GM23338 (cell line): Measurements from ENCODE around the gene DDX27. TPM values are rescaled to one million over a fixed set of nuclear protein-coding genes. Genes with fewer than 3 reads are reported as not detected.

Experiments used
- ATAC-seq: fragments of 200-7000 bp; cut with Tn5 transposase; 3 replicates; pipeline ENCODE4 v1.9.1; 2020
- DNase-seq: peaks from one replicate; pipeline ENCODE4 v3.0.0-alpha.2; 2015; ENCODE audit warnings: low spot score
- H2AFZ ChIP-seq: fragments of 200-600 bp; sonication (generic); 2 replicates; pipeline ENCODE4 v1.8.0; 2016; ENCODE audit warnings: antibody characterized with exemption, mild to moderate bottlenecking, moderate library complexity
- H3F3A ChIP-seq: fragments of 200-600 bp; sonication (generic); replicated peaks from 2 replicates; pipeline ENCODE4 v1.8.0; 2017; ENCODE audit warnings: antibody characterized with exemption, mixed run types, low read depth
- H3K27ac ChIP-seq: fragments of 200-600 bp; sonication (generic); 2 replicates; pipeline ENCODE4 v1.6.1; 2016; ENCODE audit warnings: low read depth
- H3K27me3 ChIP-seq: fragments of 200-600 bp; sonication (generic); 2 replicates; pipeline ENCODE4 v1.8.0; 2016; ENCODE audit warnings: mild to moderate bottlenecking, mixed run types, moderate library complexity; ENCODE audit not compliant: insufficient read depth
- H3K36me3 ChIP-seq: fragments of 200-600 bp; sonication (generic); 2 replicates; pipeline ENCODE4 v1.8.0; 2016; ENCODE audit warnings: mild to moderate bottlenecking; ENCODE audit not compliant: insufficient read depth
- H3K4me1 ChIP-seq: fragments of 200-600 bp; sonication (generic); 2 replicates; pipeline ENCODE4 v1.8.0; 2016; ENCODE audit warnings: mild to moderate bottlenecking, moderate library complexity; ENCODE audit not compliant: insufficient read depth
- H3K4me2 ChIP-seq: fragments of 200-600 bp; sonication (generic); 2 replicates; pipeline ENCODE4 v1.7.1; 2017; ENCODE audit warnings: mixed run types
- H3K4me3 ChIP-seq: fragments of 200-600 bp; sonication (generic); 2 replicates; pipeline ENCODE4 v1.6.1; 2016; ENCODE audit warnings: mixed run types
- H3K79me2 ChIP-seq: fragments of 200-600 bp; sonication (generic); replicated peaks from 2 replicates; pipeline ENCODE4 v1.8.0; 2017; ENCODE audit warnings: mild to moderate bottlenecking; ENCODE audit not compliant: insufficient read depth
- H3K9me2 ChIP-seq: fragments of 200-600 bp; sonication (generic); 2 replicates; pipeline ENCODE4 v1.8.0; 2017; ENCODE audit not compliant: insufficient read depth
- H4K20me1 ChIP-seq: fragments of 200-600 bp; sonication (generic); replicated peaks from 2 replicates; pipeline ENCODE4 v1.8.0; 2017; ENCODE audit warnings: mild to moderate bottlenecking; ENCODE audit not compliant: insufficient read depth
- H3K27ac Mint-ChIP-seq: 2 replicates; pipeline ENCODE4 v1.8.0; 2020; ENCODE audit warnings: inconsistent platforms, mild to moderate bottlenecking, moderate library complexity, mixed read lengths
- H3K27me3 Mint-ChIP-seq: 3 replicates; pipeline ENCODE4 v1.8.0; 2022; ENCODE audit warnings: low read depth, mild to moderate bottlenecking, moderate library complexity, mixed read lengths, inconsistent platforms; ENCODE audit not compliant: insufficient read depth, poor library complexity
- H3K36me3 Mint-ChIP-seq: 3 replicates; pipeline ENCODE4 v1.8.0; 2021; ENCODE audit warnings: low read depth, mild to moderate bottlenecking, inconsistent platforms, moderate library complexity, mixed read lengths
- H3K4me1 Mint-ChIP-seq: 3 replicates; pipeline ENCODE4 v1.8.0; 2020; ENCODE audit warnings: mild to moderate bottlenecking, inconsistent platforms, mixed read lengths
- H3K4me3 Mint-ChIP-seq: 3 replicates; pipeline ENCODE4 v1.8.0; 2021; ENCODE audit warnings: moderate library complexity, mild to moderate bottlenecking, inconsistent platforms, mixed read lengths
- H3K9me3 Mint-ChIP-seq: 3 replicates; pipeline ENCODE4 v1.8.0; 2020; ENCODE audit warnings: moderate library complexity, mild to moderate bottlenecking, inconsistent platforms, mixed read lengths
- CREB1 ChIP-seq: fragments of 250-450 bp; sonication (Bioruptor Pico); IDR thresholded peaks from 2 replicates; pipeline ENCODE4 v1.5.0; 2020; ENCODE audit warnings: low read depth, mild to moderate bottlenecking, moderate library complexity
- EZH2 ChIP-seq: fragments of 200-600 bp; sonication (generic); IDR thresholded peaks from one replicate; pipeline ENCODE4 v1.8.0; 2017; ENCODE audit warnings: antibody characterized with exemption, mild to moderate bottlenecking, low read depth; ENCODE audit not compliant: unreplicated experiment
- JUNB ChIP-seq: IDR thresholded peaks from one replicate; pipeline ENCODE4 v1.6.1; 2016; ENCODE audit warnings: antibody characterized with exemption; ENCODE audit not compliant: unreplicated experiment
- NANOG ChIP-seq: IDR thresholded peaks from 2 replicates; pipeline ENCODE4 v1.6.1; 2016; ENCODE audit warnings: antibody characterized with exemption, borderline replicate concordance
- POLR2AphosphoS5 ChIP-seq: IDR thresholded peaks from 2 replicates; pipeline ENCODE4 v1.6.1; 2016; ENCODE audit warnings: antibody characterized with exemption, low read depth
- STAT1 ChIP-seq: IDR thresholded peaks from one replicate; pipeline ENCODE4 v1.6.1; 2016; ENCODE audit warnings: antibody characterized with exemption; ENCODE audit not compliant: unreplicated experiment
- ZNF331 ChIP-seq: fragments of 250-450 bp; sonication (Bioruptor Pico); IDR thresholded peaks from 2 replicates; pipeline ENCODE4 v1.5.0; 2020; ENCODE audit warnings: low read depth, mild to moderate bottlenecking, moderate library complexity
- polyA plus RNA-seq: library from polyadenylated mRNA; unstranded; fragments of >200 nt; fragmentation: Nextera tagmentation; extraction: Ambion mirVana; gene quantifications from 2 replicates; pipeline ENCODE4 v1.2.1, GENCODE V29; 2016
- total RNA-seq: library from RNA; depleted of rRNA; stranded (reverse); fragments of >200 nt; shearing (Covaris generic); gene quantifications from 2 replicates; pipeline ENCODE4 v1.2.3, GENCODE V29; 2014
- TF ChIP-seq, protein P1 (sequence below): IDR thresholded peaks from 2 replicates; pipeline ENCODE4 v1.6.1; 2016; ENCODE audit warnings: antibody characterized with exemption
- TF ChIP-seq, protein P2 (sequence below), 2 experiments: fragments of 200-600 bp in 1 of 2; sonication (generic) in 1 of 2; conservative IDR thresholded peaks; 2 replicates each; pipeline versions ENCODE4 v1.5.1 to v1.6.1; 2016 to 2017; ENCODE audit warnings: antibody characterized with exemption in 2 of 2, low read depth in 2 of 2, mild to moderate bottlenecking in 2 of 2, moderate library complexity in 1 of 2
- TF ChIP-seq, protein P3 (sequence below): fragments of 250-450 bp; sonication (Bioruptor Pico); IDR thresholded peaks from 2 replicates; pipeline ENCODE4 v1.5.0; 2020; ENCODE audit warnings: mild to moderate bottlenecking, moderate library complexity

Gene DDX27
- total and polyA plus RNA-seq, 2 experiments from 2014 or later = 53.3 to 81.3 TPM

DNA sequence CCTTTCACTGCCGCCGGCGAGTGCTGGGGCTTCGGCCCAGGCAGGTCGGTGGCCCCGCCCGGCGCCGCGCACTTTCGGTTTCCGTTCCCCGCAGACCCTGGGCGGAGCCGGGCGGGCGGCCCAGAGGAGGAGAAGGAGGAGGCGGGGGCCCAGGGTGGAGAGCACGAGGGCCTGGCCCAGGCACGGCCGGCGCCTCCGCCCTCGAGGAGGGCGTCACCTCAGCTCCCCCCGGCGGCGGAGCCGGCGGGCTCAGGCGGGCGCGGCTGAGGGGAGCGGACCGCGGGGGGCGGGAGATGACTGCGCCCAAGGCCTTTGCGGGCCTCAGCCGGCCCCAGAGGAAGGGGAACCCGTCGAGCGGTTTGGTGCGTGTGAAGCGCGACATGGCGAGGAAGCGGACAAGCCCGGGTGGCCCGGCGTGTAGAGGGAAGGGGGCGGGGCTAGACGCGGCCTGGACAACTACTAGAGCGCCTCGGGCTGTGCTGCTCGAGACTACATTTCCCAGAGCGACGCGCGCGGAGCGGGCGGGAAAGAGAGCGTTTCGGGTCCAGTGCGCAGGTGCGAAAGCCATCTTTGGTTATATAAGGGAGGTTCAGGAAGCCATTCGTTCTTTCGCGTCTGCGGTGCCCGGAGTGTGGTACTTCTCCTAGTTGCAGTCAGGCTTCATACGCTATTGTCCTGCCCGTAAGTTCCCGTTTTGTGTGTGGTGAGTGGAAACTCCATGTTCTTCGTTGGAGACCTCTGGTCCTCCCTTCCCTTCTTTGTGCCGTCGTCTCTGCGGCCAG is 59.0 kb downstream of the DDX27 start, which contains the start of gene ZNFX1:
TSS of gene ZNFX1 (minus strand) at position 22 of the 782 bp plus-strand sequence. CDS start 2,218 bp downstream, outside the sequence.
- Histone ChIP-seq H3F3A (peaks cover 53% of the 10 kb centered on the region), H2AFZ (peak within 1 kb of the TSS; percentile 82; the same call in 1 of the 2 replicates), H3K4me3 (peak within 1 kb of the TSS; percentile 100), H3K36me3 (peaks cover 59% of the 10 kb centered on the region), H3K79me2 (peaks cover 75% of the 10 kb centered on the region), H3K4me2 (peak within 1 kb of the TSS; percentile 85), H3K4me1 (peaks cover 24% of the 10 kb centered on the region), H3K27ac (peak within 1 kb of the TSS; percentile 94), H3K27me3 (no peaks in the 10 kb centered on the region), H4K20me1 (peaks cover 42% of the 10 kb centered on the region), H3K9me2 (0 out of 2 replicates have a peak, but pooled peaks cover 4% of the 10 kb centered on the region)
- H3K27ac Mint-ChIP-seq = peak within 1 kb of the TSS; percentile 99
- peak within 1 kb of the TSS; percentile 100 for H3K4me3 Mint-ChIP-seq
- peak; percentile 85 for ATAC-seq
- TF ChIP-seq POLR2AphosphoS5 (peak; percentile 100), NANOG (no peak), CREB1 (peak; percentile 57)
- TF ChIP-seq, protein P1, sequence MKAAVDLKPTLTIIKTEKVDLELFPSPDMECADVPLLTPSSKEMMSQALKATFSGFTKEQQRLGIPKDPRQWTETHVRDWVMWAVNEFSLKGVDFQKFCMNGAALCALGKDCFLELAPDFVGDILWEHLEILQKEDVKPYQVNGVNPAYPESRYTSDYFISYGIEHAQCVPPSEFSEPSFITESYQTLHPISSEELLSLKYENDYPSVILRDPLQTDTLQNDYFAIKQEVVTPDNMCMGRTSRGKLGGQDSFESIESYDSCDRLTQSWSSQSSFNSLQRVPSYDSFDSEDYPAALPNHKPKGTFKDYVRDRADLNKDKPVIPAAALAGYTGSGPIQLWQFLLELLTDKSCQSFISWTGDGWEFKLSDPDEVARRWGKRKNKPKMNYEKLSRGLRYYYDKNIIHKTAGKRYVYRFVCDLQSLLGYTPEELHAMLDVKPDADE = peak; percentile 84
- peaks cover 54% of the 10 kb centered on the region for H3K9me3 Mint-ChIP-seq
- DNase-seq = peak; percentile 99
- peaks cover 78% of the 10 kb centered on the region for H3K36me3 Mint-ChIP-seq
- peaks cover 50% of the 10 kb centered on the region for H3K27me3 Mint-ChIP-seq
- peaks cover 36% of the 10 kb centered on the region for H3K4me1 Mint-ChIP-seq

DNA sequence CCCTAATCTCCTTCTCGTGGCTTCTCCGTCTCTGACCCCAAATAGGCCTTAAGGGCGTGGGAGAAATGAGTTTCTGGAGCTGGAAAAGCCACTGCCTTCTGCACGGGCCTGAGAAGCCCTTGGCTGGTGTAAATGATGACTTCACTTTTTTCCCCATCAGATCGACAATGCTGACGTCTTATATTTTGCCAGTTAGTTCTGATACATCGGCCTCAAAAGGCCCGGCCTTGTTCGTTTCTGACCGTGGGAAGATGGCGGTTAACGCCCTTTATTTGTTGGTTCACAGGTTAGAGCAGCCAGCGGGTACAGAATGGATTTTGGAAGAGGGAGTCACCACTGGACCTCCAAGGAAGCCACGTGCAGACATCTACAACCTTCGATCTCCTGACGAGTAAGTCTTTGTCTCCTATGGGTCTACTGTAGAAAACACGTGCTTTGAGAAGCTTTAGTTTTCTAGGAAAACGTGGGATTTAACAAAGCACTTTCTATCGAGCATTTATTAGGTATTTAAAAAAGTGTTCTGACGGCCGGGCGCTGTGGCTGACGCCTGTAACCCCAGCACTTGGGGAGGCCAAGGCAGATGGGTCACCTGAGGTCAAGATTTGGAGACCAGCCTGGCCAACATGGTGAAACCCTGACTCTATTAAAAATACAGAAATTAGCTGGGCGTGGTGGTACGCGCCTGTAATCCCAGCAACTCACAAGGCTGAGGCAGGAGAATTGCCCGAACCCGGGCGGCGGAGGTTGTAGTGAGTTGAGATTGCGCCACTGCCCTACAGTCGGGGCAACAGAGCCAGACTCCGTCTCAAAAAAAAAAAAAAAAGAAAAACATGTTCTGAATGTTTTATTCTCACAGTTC is 59.8 kb downstream of the DDX27 start:
- peaks cover 50% of the 10 kb centered on the region for H4K20me1 ChIP-seq

More for the DNA sequence above, 59.8 kb downstream of the DDX27 start:
- Histone ChIP-seq H3K4me3 (peak overlapping the region; percentile 100), H3K27me3 (no peaks in the 10 kb centered on the region), H3K27ac (peak overlapping the region; percentile 93), H3K9me2 (0 out of 2 replicates have a peak, but pooled peaks cover 4% of the 10 kb centered on the region), H2AFZ (no peak overlapping the region), H3K79me2 (peaks cover 78% of the 10 kb centered on the region), H3K36me3 (peaks cover 63% of the 10 kb centered on the region), H3K4me2 (peak overlapping the region; percentile 85), H3F3A (peaks cover 61% of the 10 kb centered on the region), H3K4me1 (peaks cover 29% of the 10 kb centered on the region)
- H3K4me1 Mint-ChIP-seq = peaks cover 44% of the 10 kb centered on the region
- ATAC-seq = no peak
- TF ChIP-seq ZNF331 (CRISPR knock-in tag) = no peak
- TF ChIP-seq POLR2AphosphoS5 = no peak
- no peak for TF ChIP-seq STAT1
- no peak for TF ChIP-seq JUNB
- TF ChIP-seq, protein P2, sequence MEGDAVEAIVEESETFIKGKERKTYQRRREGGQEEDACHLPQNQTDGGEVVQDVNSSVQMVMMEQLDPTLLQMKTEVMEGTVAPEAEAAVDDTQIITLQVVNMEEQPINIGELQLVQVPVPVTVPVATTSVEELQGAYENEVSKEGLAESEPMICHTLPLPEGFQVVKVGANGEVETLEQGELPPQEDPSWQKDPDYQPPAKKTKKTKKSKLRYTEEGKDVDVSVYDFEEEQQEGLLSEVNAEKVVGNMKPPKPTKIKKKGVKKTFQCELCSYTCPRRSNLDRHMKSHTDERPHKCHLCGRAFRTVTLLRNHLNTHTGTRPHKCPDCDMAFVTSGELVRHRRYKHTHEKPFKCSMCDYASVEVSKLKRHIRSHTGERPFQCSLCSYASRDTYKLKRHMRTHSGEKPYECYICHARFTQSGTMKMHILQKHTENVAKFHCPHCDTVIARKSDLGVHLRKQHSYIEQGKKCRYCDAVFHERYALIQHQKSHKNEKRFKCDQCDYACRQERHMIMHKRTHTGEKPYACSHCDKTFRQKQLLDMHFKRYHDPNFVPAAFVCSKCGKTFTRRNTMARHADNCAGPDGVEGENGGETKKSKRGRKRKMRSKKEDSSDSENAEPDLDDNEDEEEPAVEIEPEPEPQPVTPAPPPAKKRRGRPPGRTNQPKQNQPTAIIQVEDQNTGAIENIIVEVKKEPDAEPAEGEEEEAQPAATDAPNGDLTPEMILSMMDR (conservative IDR thresholded peaks at IDR 0.05; ENCODE audit: low read depth in 2 of 2) = no peak
- TF ChIP-seq, protein P3, sequence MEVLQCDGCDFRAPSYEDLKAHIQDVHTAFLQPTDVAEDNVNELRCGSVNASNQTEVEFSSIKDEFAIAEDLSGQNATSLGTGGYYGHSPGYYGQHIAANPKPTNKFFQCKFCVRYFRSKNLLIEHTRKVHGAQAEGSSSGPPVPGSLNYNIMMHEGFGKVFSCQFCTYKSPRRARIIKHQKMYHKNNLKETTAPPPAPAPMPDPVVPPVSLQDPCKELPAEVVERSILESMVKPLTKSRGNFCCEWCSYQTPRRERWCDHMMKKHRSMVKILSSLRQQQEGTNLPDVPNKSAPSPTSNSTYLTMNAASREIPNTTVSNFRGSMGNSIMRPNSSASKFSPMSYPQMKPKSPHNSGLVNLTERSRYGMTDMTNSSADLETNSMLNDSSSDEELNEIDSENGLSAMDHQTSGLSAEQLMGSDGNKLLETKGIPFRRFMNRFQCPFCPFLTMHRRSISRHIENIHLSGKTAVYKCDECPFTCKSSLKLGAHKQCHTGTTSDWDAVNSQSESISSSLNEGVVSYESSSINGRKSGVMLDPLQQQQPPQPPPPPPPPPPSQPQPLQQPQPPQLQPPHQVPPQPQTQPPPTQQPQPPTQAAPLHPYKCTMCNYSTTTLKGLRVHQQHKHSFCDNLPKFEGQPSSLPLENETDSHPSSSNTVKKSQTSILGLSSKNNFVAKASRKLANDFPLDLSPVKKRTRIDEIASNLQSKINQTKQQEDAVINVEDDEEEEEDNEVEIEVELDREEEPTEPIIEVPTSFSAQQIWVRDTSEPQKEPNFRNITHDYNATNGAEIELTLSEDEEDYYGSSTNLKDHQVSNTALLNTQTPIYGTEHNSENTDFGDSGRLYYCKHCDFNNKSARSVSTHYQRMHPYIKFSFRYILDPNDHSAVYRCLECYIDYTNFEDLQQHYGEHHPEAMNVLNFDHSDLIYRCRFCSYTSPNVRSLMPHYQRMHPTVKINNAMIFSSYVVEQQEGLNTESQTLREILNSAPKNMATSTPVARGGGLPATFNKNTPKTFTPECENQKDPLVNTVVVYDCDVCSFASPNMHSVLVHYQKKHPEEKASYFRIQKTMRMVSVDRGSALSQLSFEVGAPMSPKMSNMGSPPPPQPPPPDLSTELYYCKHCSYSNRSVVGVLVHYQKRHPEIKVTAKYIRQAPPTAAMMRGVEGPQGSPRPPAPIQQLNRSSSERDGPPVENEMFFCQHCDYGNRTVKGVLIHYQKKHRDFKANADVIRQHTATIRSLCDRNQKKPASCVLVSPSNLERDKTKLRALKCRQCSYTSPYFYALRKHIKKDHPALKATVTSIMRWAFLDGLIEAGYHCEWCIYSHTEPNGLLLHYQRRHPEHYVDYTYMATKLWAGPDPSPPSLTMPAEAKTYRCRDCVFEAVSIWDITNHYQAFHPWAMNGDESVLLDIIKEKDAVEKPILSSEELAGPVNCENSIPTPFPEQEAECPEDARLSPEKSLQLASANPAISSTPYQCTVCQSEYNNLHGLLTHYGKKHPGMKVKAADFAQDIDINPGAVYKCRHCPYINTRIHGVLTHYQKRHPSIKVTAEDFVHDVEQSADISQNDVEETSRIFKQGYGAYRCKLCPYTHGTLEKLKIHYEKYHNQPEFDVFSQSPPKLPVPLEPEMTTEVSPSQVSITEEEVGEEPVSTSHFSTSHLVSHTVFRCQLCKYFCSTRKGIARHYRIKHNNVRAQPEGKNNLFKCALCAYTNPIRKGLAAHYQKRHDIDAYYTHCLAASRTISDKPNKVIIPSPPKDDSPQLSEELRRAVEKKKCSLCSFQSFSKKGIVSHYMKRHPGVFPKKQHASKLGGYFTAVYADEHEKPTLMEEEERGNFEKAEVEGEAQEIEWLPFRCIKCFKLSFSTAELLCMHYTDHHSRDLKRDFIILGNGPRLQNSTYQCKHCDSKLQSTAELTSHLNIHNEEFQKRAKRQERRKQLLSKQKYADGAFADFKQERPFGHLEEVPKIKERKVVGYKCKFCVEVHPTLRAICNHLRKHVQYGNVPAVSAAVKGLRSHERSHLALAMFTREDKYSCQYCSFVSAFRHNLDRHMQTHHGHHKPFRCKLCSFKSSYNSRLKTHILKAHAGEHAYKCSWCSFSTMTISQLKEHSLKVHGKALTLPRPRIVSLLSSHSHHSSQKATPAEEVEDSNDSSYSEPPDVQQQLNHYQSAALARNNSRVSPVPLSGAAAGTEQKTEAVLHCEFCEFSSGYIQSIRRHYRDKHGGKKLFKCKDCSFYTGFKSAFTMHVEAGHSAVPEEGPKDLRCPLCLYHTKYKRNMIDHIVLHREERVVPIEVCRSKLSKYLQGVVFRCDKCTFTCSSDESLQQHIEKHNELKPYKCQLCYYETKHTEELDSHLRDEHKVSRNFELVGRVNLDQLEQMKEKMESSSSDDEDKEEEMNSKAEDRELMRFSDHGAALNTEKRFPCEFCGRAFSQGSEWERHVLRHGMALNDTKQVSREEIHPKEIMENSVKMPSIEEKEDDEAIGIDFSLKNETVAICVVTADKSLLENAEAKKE (CRISPR knock-in tag) = no peak
- no peak for TF ChIP-seq CREB1
- TF ChIP-seq EZH2 = no peak
- H3K27me3 Mint-ChIP-seq = peaks cover 57% of the 10 kb centered on the region
- peaks cover 59% of the 10 kb centered on the region for H3K9me3 Mint-ChIP-seq
- peaks cover 80% of the 10 kb centered on the region for H3K36me3 Mint-ChIP-seq
- no peak for DNase-seq
- H3K27ac Mint-ChIP-seq = peak overlapping the region; percentile 99
- peak overlapping the region; percentile 100 for H3K4me3 Mint-ChIP-seq
